ENCODE data around the gene RHBDL1.

Gene RHBDL1

GRCh38 chr16:721765-722540 is 46.5 kb downstream of the RHBDL1 start:
- FAIRE-seq: no peak

GRCh38 chr16:722835-723633 is 47.6 kb downstream of the RHBDL1 start:
- FAIRE-seq: no peak

DNA sequence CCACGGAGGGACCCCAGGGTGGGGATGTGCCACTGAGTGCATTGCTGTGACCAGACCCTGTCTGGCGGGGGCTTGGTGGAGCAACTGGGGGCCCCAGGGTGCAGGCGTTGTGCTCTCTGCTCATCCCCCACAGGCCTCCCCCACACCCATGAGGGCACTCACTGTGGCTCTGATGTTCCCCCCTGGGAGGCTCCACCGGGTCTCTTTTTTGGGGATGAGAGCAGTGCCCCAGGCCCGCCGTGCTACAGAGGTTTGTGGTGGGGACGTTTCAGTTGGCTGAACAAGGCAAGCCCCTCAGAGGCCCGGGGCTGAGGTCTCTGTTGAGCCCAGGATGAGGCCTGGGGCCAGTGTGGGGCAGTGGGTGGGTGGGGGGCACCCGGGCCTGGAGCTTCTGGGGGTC is 48.2 kb downstream of the RHBDL1 start:
- FAIRE-seq: no peak

DNA sequence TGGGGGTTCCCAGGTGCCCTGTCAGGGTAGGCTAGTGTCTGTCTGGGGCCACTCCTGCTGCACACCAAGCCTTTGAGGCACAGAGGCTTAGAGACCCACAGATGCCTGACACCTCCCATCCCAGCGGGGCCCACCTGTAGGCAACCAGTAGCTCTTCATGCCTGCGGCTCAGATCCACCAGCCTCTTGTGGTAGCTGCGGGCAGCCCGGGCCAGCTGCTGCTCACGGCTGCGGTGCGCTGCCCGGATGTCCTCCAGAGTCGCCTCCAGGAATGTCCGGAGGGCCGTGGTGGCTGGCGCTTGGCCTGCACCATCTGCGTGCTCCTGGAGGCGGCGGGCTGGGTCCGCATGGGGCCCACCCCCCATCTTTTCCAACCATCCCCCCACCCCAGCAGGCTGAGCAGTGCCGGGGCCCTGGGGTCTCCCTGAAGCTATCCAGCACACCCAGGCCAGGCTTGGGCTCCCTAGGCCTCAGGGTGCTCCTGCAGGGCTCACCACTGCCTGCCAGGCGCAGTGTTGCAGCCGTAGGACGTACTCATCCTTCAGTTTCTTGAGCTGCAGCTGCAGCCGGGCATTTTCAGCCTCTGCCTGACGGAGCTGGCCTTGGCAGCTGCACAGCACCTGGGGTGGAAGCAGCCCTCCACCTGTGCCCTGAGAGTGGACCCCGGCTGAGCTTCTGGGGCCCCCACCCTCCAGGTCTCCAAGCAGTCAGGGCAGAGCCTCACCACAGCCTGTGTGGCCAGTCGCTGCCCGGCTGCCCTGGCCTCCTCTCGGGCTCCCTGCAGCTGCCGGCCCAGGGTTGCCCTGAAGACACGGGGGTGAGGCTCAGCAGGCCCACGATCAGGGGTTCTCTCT is 48.9 kb downstream of the RHBDL1 start:
- no peak for FAIRE-seq

DNA sequence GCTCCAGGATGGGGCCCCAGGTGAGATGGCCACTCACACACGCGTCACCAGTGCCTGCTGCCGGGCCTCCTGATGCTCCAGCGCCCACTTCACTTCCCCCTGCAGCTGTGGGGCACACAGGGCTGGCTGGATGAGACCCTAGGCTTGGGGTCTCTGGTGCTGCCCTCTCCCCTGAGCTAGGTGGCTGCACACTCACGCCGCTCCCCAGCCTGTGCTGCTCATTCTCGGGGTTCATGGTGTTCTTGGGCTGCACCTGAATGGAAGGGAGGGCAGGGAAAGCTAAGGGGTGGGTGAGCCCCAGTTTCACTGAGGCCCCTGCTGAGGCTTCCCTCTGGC is 49.5 kb downstream of the RHBDL1 start:
- no peak for FAIRE-seq

DNA sequence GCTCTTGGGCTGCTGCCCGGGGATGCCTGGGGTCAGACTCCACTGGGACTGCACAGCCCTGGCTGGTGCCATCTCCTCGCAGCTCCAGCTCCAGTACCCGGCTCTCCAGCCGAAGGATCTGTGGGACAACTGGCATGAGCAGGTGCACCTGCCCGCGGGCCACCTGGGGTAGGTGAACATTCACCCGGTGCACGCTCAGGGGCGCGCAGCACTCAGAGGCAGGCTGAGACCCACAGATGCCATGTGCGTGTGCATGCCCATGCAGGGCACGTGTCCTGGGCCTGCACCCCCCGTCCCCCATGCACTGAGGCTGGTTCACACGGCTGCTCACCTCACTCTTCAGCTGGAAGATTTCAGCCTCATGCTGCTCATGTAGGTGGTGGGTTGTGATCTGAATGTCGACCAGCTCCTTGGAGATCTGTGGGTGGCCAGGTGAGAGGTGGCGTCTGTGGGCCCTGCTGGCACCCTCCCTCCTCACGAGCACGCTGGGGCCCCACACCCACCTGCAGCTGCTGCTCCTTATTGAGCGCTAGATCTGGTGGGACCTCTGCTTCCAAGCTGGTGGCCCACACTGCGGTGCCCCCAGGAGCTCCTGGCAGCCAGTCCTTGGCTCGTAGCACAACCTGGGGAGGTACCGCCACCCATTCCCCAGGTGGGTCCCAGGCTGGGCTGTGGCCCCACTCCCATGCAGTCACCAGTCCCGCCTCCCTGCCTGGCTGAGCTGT is 50.2 kb downstream of the RHBDL1 start:
- no peak for FAIRE-seq

DNA sequence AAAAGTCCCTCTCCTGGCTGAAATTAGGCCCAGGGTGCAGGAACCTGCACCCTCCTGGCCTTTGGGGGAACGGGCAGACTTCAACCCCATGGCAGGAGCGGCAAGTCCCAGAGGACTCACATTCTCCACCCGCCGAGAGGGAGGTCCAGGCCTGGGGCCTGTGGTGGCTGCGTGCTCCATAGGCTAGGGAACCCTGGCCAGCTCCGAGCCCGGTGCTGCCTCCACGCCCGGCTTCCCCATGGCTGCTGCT is 50.6 kb downstream of the RHBDL1 start:
- no peak for FAIRE-seq

GRCh38 chr16:726438-727290 is 51.2 kb downstream of the RHBDL1 start, which contains the start of the genes CCDC78 and HAGHL:
CCDC78 (minus strand) TSS chr16:726443; CDS start chr16:726367, 76 bp downstream.
HAGHL (plus strand) TSS chr16:727106; CDS start chr16:727510, 404 bp downstream.
- no peak for FAIRE-seq

GRCh38 chr16:727291-727977 is 52.0 kb downstream of the RHBDL1 start:
- FAIRE-seq: no peak

Measured in TTC549 (cell line).